H9 (cell line): ENCODE data around the gene PLEKHN1. TPM values are rescaled to one million over a fixed set of nuclear protein-coding genes. Genes with fewer than 3 reads are reported as not detected.

Experiments used
- DNase-seq: peaks from one replicate; pipeline ENCODE4 v3.0.0-alpha.2; 2017
- H2AFZ ChIP-seq: one replicate; pipeline ENCODE4 v1.6.1; 2013; ENCODE audit warnings: mild to moderate bottlenecking, low read length, control low read depth, moderate library complexity
- H2AK5ac ChIP-seq: 2 replicates; pipeline ENCODE4 v1.6.1; 2013; ENCODE audit warnings: low read length, control low read depth, mixed read lengths; ENCODE audit not compliant: insufficient read length
- H2BK120ac ChIP-seq: one replicate; pipeline ENCODE4 v1.6.1; 2013; ENCODE audit warnings: low read depth, mild to moderate bottlenecking, low read length, control low read depth, inconsistent platforms; ENCODE audit not compliant: poor library complexity, severe bottlenecking
- H2BK12ac ChIP-seq: 2 replicates; pipeline ENCODE4 v1.6.1; 2013; ENCODE audit warnings: low read length, control low read depth, mixed read lengths, low read depth; ENCODE audit not compliant: insufficient read length
- H2BK15ac ChIP-seq: 2 replicates; pipeline ENCODE4 v1.6.1; 2013; ENCODE audit warnings: low read depth, low read length, control low read depth
- H2BK20ac ChIP-seq: one replicate; pipeline ENCODE4 v1.6.1; 2013; ENCODE audit warnings: low read depth, mild to moderate bottlenecking, low read length, control low read depth, inconsistent platforms; ENCODE audit not compliant: poor library complexity, severe bottlenecking
- H2BK5ac ChIP-seq: 2 replicates; pipeline ENCODE4 v1.6.1; 2013; ENCODE audit warnings: low read length, control low read depth, mixed read lengths; ENCODE audit not compliant: insufficient read length
- H3K14ac ChIP-seq: 2 replicates; pipeline ENCODE4 v1.6.1; 2013; ENCODE audit warnings: low read length, control low read depth; ENCODE audit not compliant: insufficient read depth
- H3K18ac ChIP-seq: 2 replicates; pipeline ENCODE4 v1.6.1; 2013; ENCODE audit warnings: low read depth, mild to moderate bottlenecking, mixed read lengths, low read length, control low read depth; ENCODE audit not compliant: insufficient read length
- H3K23ac ChIP-seq: 2 replicates; pipeline ENCODE4 v1.6.1; 2013; ENCODE audit warnings: low read length, control low read depth, mixed read lengths, low read depth; ENCODE audit not compliant: insufficient read length
- H3K23me2 ChIP-seq: 2 replicates; pipeline ENCODE4 v1.6.1; 2013; ENCODE audit warnings: low read depth, mild to moderate bottlenecking, mixed read lengths, low read length, control low read depth; ENCODE audit not compliant: insufficient read length, poor library complexity, severe bottlenecking
- H3K27ac ChIP-seq: 2 replicates; pipeline ENCODE4 v1.5.1; 2013; ENCODE audit warnings: low read length, control low read depth, mixed read lengths, low read depth; ENCODE audit not compliant: insufficient read length
- H3K27me3 ChIP-seq: 2 replicates; pipeline ENCODE4 v1.6.1; 2013; ENCODE audit warnings: low read length, control low read depth, inconsistent platforms; ENCODE audit not compliant: insufficient read depth
- H3K4ac ChIP-seq: 2 replicates; pipeline ENCODE4 v1.6.1; 2013; ENCODE audit warnings: low read depth, mild to moderate bottlenecking, control low read depth, inconsistent platforms, low read length, moderate library complexity
- H3K4me1 ChIP-seq: 2 replicates; pipeline ENCODE4 v1.6.1; 2013; ENCODE audit warnings: low read length, control low read depth, inconsistent platforms; ENCODE audit not compliant: insufficient read depth
- H3K4me2 ChIP-seq: 2 replicates; pipeline ENCODE4 v1.6.1; 2013; ENCODE audit warnings: low read length, control low read depth, mixed read lengths; ENCODE audit not compliant: insufficient read length, insufficient read depth
- H3K56ac ChIP-seq: 2 replicates; pipeline ENCODE4 v1.6.1; 2013; ENCODE audit warnings: low read depth, mild to moderate bottlenecking, mixed read lengths, low read length, control low read depth; ENCODE audit not compliant: insufficient read length
- H3K79me1 ChIP-seq: 2 replicates; pipeline ENCODE4 v1.6.1; 2013; ENCODE audit warnings: low read depth, mild to moderate bottlenecking, moderate library complexity, low read length, control low read depth, inconsistent platforms; ENCODE audit not compliant: insufficient read depth, poor library complexity, severe bottlenecking
- H3K79me2 ChIP-seq: 2 replicates; pipeline ENCODE4 v1.6.1; 2013; ENCODE audit warnings: low read length, control low read depth, inconsistent platforms; ENCODE audit not compliant: insufficient read depth
- H3K9ac ChIP-seq: 2 replicates; pipeline ENCODE4 v1.6.1; 2013; ENCODE audit warnings: low read length, control low read depth, mixed read lengths; ENCODE audit not compliant: insufficient read length; ENCODE audit errors: extremely low read depth
- H3K9me3 ChIP-seq: one replicate; pipeline ENCODE4 v1.6.1; 2013; ENCODE audit warnings: low read depth, low read length, inconsistent platforms; ENCODE audit not compliant: control insufficient read depth
- H3T11ph ChIP-seq: one replicate; pipeline ENCODE4 v1.6.1; 2013; ENCODE audit warnings: mild to moderate bottlenecking, low read length, control low read depth, inconsistent platforms
- H4K20me1 ChIP-seq: one replicate; pipeline ENCODE4 v1.6.1; 2013; ENCODE audit not compliant: control insufficient read depth, insufficient read length, insufficient read depth
- H4K5ac ChIP-seq: 2 replicates; pipeline ENCODE4 v1.6.1; 2013; ENCODE audit warnings: low read depth, mild to moderate bottlenecking, mixed read lengths, low read length, control low read depth; ENCODE audit not compliant: insufficient read length
- H4K8ac ChIP-seq: replicated peaks from 2 replicates; pipeline ENCODE4 v1.6.1; 2013; ENCODE audit warnings: low read length, control low read depth, mixed read lengths, low read depth; ENCODE audit not compliant: insufficient read length
- H4K91ac ChIP-seq: 2 replicates; pipeline ENCODE4 v1.6.1; 2013; ENCODE audit warnings: low read depth, mild to moderate bottlenecking, moderate library complexity, mixed read lengths, low read length, control low read depth; ENCODE audit not compliant: insufficient read length
- H3K27ac Mint-ChIP-seq, 3 experiments: 2 replicates in 2 of 3; 3 replicates in 1 of 3; pipeline ENCODE4 v1.8.0; 2020 to 2021; ENCODE audit warnings: mixed read lengths in 3 of 3, mild to moderate bottlenecking in 1 of 3, moderate library complexity in 1 of 3
- H3K27me3 Mint-ChIP-seq: 2 replicates; pipeline ENCODE4 v1.8.0; 2021; ENCODE audit warnings: low read depth, mild to moderate bottlenecking, moderate library complexity, mixed read lengths
- H3K36me3 Mint-ChIP-seq, 3 experiments: 2 replicates in 2 of 3; 3 replicates in 1 of 3; pipeline ENCODE4 v1.8.0; 2020 to 2021; ENCODE audit warnings: low read depth in 3 of 3, mixed read lengths in 3 of 3; ENCODE audit not compliant: insufficient read depth in 1 of 3
- H3K4me1 Mint-ChIP-seq, 2 experiments: 2 replicates each; pipeline ENCODE4 v1.8.0; 2020; ENCODE audit warnings: mixed read lengths in 2 of 2
- H3K4me3 Mint-ChIP-seq, 2 experiments: 2 replicates in 1 of 2; 3 replicates in 1 of 2; pipeline ENCODE4 v1.8.0; 2020 to 2021; ENCODE audit warnings: mild to moderate bottlenecking in 2 of 2, mixed read lengths in 2 of 2, moderate library complexity in 1 of 2
- H3K9me3 Mint-ChIP-seq, 2 experiments: 2 replicates in 1 of 2; 3 replicates in 1 of 2; pipeline ENCODE4 v1.8.0; 2020; ENCODE audit warnings: mild to moderate bottlenecking in 2 of 2, mixed read lengths in 2 of 2, moderate library complexity in 1 of 2
- CTCF ChIP-seq: fragments of 200-600 bp; sonication (generic); conservative IDR thresholded peaks from 3 replicates; pipeline ENCODE4 v1.8.0; 2021; ENCODE audit warnings: antibody characterized with exemption, mild to moderate bottlenecking
- WGBS: extraction: QIAGEN DNeasy Blood & Tissue Kit; methylation state at CpG from one replicate; pipeline ENCODE4 v1.1.7; 2013; ENCODE audit warnings: missing lambda C conversion rate, low lambda C conversion rate, mixed read lengths; ENCODE audit not compliant: insufficient read length; ENCODE audit errors: extremely low coverage; 5-methylcytosine and 5-hydroxymethylcytosine counted together
- total RNA-seq: library from RNA; stranded (reverse); gene quantifications from 2 replicates; pipeline ENCODE4 v1.2.1, GENCODE V29; 2021

Gene PLEKHN1
- total RNA-seq, 1 experiment from 2014 or later, result 3.0 TPM

GRCh38 chr1:975365-975764 lies 9.1 kb downstream of the PLEKHN1 start:
- H2BK15ac ChIP-seq, result no peak overlapping the region
- no peaks in the 10 kb centered on the region for H3K79me2 ChIP-seq
- H3K4me1 ChIP-seq, result no peaks in the 10 kb centered on the region
- H3K4ac ChIP-seq, result no peak overlapping the region
- no peak for TF ChIP-seq CTCF
- no peak overlapping the region for H2AFZ ChIP-seq
- no peaks in the 10 kb centered on the region for H3K9me3 ChIP-seq
- Mint-ChIP-seq H3K27me3 (peaks cover 47% of the 10 kb centered on the region), H3K9me3 (peaks cover 4 to 6% of the 10 kb centered on the region in 2 experiments), H3K36me3 (peaks cover 0 to 6% (median 4%) of the 10 kb centered on the region in 3 experiments; a peak in 4 of 7 replicates), H3K4me1 (peaks cover 5 to 9% of the 10 kb centered on the region in 2 experiments; a peak in 3 of 4 replicates), H3K27ac (no peak overlapping the region), H3K4me3 (peak overlapping the region in 1 of 2 experiments; percentile 26; a peak in 1 of 5 replicates)
- no peak overlapping the region for H3K56ac ChIP-seq
- no peaks in the 10 kb centered on the region for H4K20me1 ChIP-seq
- H2BK12ac ChIP-seq, result no peak overlapping the region
- no peak for DNase-seq
- no peaks in the 10 kb centered on the region for H3K79me1 ChIP-seq
- no peak overlapping the region for H3K27ac ChIP-seq
- no peak overlapping the region for H3K18ac ChIP-seq
- no peak overlapping the region for H2BK20ac ChIP-seq
- no peak overlapping the region for H3K23ac ChIP-seq
- H3K4me2 ChIP-seq, result no peak overlapping the region
- H3K27me3 ChIP-seq, result no peaks in the 10 kb centered on the region; the same call in 1 of the 2 replicates
- H4K8ac ChIP-seq, result no peak overlapping the region
- H2AK5ac ChIP-seq, result no peak overlapping the region
- H3K14ac ChIP-seq, result no peak overlapping the region
- no peak overlapping the region for H4K91ac ChIP-seq
- H2BK5ac ChIP-seq, result no peak overlapping the region
- H3K9ac ChIP-seq, result no peak overlapping the region
- no peaks in the 10 kb centered on the region for H3K23me2 ChIP-seq
- no peak overlapping the region for H2BK120ac ChIP-seq
- no peak overlapping the region for H4K5ac ChIP-seq
- H3T11ph ChIP-seq, result no peak overlapping the region
- WGBS, result no CpG with 5 or more reads among the region's 9 CpGs
